GM21367 (cell line): Measurements from ENCODE around the gene PRDM16.

Experiments
- ATAC-seq: cut with Tn5 transposase; IDR thresholded peaks from one replicate; pipeline ENCODE4 v1.9.1; 2021; ENCODE audit not compliant: unreplicated experiment

Gene PRDM16

GRCh38 chr1:3101124-3101939 lies 32.3 kb downstream of the PRDM16 start:
- ATAC-seq: no peak

DNA sequence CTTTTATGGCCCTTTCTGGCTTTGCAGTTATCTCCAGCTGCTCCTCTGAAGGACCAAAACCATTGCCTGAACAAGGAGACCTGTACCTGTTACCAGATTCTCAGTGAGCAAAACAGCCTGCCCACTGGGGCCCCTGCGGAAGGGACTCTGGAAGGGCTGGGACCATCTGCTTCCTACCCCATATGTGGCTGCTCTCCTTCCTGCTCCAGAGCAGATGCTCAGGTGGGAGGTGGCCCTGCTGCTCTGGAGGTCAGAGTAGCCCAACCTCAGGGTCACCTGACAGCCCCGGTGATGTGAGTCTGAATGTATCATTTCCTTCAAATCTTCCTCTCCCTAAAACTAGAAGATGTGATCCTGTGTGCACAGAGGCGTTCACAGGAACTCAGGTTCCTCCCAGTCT lies 33.6 kb downstream of the PRDM16 start:
- ATAC-seq: no peak

GRCh38 chr1:3103967-3104677 lies 35.1 kb downstream of the PRDM16 start:
- no peak for ATAC-seq

DNA sequence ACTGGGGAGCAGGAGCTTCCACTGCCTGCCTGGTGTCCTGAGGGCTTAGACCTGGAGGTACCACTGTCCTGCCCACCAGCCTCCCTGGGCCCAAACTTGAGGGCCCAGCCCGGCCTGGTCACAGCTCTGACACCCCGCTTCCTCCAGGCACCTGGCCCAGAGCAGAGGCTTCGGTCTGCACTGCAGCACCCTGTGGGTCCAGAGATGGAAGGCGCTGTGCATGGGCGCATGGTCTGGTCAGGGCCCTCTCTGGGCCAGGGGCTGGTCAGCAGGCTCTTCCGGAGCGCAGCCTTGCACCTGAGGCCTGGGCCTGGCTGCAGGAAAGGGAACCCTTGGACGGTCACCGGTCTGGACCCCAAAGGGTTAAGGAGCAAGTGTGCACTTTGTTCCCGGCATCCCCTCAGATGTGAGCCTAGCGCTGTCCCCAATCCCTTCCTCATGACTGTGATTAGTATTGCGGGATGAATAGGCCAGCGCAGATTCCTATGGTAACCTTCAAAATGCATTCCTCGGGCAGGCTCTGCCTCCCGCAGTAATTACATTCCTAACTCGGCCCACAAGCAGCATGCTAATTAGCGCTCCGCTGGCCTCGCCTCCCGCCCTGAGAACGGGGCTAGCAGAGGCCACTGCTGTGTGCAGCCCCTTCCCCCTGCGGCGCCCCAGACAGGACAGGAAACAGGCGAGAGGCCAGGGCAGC lies 36.3 kb downstream of the PRDM16 start:
- no peak for ATAC-seq

DNA sequence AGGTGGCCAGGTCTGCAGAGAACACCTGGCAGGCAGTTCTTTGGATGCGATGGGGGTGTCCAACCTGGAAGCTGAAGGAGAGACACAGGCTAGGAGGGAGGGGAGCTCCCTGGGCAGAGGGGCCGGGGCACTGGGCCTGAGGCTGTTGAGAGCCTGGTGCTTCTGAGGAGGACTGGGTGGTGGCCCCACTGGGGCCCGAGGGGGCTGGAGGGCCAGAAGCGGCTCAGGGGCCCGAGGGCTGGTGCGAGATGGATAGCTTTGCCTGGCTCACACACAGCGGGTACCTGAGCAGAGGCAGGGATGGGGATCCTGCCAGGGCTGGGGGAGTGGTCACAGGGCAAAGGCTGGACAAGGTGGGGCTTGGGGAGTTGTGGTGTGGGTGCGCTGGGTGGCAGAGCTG lies 37.2 kb downstream of the PRDM16 start:
- ATAC-seq: no peak

DNA sequence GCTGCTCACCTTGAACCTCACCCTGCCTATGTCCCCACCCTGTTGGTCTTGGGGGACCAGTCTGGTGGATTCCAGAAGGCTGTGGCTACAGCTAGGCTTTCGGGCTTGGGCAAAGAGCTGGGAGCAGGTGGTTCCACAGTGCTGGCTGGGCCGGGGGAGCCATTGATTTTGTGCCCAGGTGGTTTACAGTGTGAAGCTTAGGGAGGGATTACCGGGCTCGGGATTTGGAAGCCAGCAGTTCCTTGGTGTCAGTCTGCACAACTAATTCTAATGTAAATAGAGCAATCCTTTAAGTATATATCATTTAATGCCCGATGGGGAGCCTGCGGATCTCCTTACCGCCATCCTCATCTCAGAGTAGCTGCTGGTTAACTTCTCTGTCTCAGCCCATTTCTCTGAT lies 38.2 kb downstream of the PRDM16 start:
- ATAC-seq: no peak

DNA sequence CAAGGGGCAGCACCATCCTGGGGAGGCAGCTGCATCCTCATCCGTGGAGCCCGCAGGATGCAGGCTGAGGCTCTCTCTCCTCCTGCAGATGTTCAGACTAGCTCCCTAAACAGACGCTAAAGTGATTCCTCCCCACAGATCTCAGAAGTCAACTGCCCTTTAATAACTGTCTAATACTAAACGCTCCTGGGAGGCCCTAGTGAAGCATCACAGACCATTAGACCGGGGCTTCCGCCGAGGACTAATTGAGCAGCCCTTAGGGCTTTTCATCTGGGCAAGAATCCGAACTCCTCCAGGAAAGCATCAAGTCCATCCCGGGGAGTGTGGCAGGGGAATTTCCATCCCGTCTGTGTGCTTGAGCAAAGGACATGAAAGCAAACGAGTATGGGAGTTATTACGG lies 40.4 kb downstream of the PRDM16 start:
- ATAC-seq: no peak

- no peak for ATAC-seq
Observed at GRCh38 chr1:3111348-3112021, 42.5 kb downstream of the PRDM16 start.

GRCh38 chr1:3112526-3112925 lies 43.5 kb downstream of the PRDM16 start:
- no peak for ATAC-seq

- ATAC-seq: no peak
Observed at GRCh38 chr1:3113047-3113740, 44.2 kb downstream of the PRDM16 start.

GRCh38 chr1:3113741-3114056 lies 44.7 kb downstream of the PRDM16 start:
- ATAC-seq: no peak

DNA sequence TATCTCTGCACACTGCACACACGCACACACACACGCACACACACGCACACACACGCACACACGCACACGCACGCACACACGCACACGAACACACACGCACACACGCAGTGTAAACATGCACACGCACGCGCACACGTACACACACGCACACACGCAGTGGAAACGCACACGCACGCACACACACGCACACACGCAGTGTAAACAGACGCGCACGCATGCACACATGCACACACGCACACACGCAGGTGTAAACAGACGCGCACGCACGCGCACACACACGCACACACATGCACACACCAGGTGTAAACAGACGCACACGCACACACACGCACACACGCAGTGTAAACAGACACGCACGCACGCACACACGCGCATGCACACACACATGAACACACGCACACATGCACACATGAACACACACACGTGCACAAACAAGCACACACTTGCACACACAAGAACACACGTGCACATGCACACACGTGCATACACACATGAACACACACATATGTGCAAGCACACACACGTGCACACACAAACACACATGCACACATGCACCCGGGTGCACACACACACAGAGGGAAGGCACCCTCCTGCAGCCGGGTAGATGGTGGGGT lies 45.2 kb downstream of the PRDM16 start:
- no peak for ATAC-seq

- ATAC-seq: no peak
Observed at GRCh38 chr1:3114846-3115245, 45.8 kb downstream of the PRDM16 start.

DNA sequence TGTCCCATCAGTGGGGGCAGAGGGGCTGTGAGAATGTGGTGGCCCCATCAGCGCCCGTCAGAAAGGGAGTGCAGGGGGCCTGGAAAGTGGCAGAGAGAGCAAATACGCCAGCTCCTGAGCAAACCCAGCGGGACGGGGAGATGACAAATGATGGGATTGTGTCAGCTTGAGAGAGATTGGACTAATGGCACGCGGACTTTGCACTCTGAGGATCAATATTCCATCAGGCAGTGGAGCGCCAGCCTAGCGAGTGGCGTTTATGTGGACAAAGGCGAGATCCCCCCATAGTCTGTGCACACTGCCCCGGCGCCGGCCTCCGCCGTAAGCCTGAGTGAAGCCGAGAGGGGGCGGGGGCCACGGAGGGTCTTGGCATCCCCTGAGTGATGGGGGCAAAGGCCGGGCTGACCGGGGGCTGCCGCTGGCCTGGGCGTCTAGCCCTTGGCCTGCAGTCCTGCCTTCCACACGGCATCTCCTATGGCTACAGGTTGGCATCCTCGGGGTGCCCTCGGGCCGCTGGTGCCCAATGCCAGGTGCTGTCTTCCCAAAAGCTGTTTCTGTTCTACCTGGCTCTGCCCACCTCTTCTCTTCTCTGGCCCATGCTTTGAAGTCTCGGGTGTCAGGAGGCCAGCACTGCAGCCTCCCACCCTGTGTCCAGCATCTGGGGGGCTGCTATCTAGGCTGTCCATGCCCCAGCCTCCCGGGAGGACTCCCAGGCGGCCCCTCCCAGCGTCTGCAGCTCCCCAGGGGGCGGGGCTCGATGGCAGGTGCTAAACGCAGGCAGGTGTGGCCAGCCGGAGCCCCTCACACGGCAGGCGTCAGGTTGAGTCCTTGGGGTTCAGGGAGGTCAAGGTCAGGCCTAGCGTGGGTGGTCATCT lies 46.5 kb downstream of the PRDM16 start:
- ATAC-seq: no peak

DNA sequence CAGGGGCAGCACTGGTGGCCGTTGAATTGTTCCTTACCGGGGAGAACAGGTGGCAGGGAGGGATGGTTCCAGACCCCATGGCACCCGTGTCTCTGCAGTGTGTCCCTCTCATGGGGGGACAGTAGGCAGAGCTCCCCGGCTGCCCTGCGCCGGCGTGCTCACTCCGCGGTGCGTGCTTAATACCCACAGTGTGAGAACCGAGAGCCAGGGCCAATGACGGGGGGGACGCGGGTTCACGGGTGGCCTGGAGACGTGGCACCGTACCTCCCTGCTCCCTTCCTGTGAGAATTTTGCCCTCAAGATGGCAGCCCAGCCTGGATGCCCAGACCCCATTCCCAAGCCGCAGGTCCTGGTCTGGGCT lies 47.1 kb downstream of the PRDM16 start:
- no peak for ATAC-seq

DNA sequence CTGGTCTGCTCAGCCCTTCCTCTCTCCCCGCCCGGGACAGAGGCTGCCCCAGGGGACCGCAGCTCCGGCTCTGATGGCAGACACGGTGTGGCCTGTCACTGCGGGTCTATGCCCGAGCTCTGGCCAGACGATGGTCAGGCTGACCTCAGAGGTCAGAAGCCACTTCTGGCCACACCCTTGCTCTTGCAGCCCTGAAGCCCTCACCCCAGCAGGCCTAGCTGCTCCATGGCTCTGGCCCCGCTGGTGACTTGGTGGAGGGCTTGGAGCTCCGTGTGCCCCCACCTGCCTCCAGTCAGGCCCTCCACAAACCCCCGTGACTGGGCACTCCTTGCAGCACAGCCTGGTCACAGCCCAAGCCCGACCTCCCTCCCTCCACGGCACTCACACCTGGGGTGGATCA lies 47.6 kb downstream of the PRDM16 start:
- no peak for ATAC-seq

- ATAC-seq: no peak
Observed at GRCh38 chr1:3117879-3118278, 48.9 kb downstream of the PRDM16 start.

GRCh38 chr1:3119061-3119460 lies 50.1 kb downstream of the PRDM16 start:
- no peak for ATAC-seq

DNA sequence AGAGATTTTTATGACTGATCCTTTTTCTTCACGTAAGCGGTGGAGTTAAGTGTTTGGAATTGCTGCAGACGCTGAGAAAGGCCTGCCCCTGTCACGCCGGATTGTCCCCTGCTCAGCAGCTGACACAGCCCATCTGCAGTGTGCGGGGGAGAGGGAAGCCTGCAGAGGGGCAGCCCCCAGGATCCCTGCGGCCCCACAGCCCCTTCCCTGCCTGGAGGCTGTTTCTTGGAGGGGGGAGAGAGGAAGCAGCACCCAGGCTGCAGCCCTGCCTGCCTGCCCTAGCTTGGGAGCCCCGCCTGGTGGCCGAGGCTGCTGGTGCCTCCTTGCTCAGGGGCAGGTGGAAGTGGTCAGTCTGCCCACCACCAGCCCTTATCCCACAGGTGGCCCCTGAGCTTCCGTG lies 50.7 kb downstream of the PRDM16 start:
- ATAC-seq: no peak

GRCh38 chr1:3120140-3120539 lies 51.1 kb downstream of the PRDM16 start:
- no peak for ATAC-seq
